T-helper 22 cell (primary cell): Measurements from ENCODE around the gene GAS6.

Experiments used
- DNase-seq: peaks from one replicate; pipeline ENCODE4 v3.0.0-alpha.2; 2020; ENCODE audit warnings: low read depth

The GAS6 gene

DNA sequence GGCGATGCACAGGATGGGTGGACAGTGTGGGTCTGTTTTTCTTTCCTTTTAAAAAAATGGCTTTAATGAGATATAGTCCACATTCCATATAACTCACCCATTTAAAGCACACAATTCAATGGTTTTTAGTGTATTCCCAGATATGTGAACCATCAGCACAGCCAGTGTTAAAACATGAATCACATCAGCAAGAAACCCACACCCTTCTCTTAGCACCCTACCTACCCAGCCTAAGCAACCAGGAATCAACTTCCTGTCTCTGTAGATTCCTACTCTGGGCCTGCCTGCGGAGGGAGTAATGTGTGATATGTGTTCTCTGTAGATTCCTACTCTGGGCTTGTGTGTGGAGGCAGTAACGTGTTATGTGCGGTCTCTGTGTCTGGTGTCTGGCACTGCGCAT lies 92.9 kb downstream of the GAS6 start:
- DNase-seq: no peak
